A172 (cell line): ENCODE results near the gene RRP8. TPM values are rescaled to one million over a fixed set of nuclear protein-coding genes. Genes with fewer than 3 reads are reported as not detected.

Source experiments
- DNase-seq: peaks from one replicate; pipeline ENCODE4 v3.0.0-alpha.2; 2015; ENCODE audit warnings: low spot score
- total RNA-seq: library from RNA; depleted of rRNA; stranded (reverse); fragments of >200 nt; shearing (Covaris generic); gene quantifications from 2 replicates; pipeline ENCODE4 v1.2.3, GENCODE V29; 2014; rRNA removed

RRP8 gene
- total RNA-seq: 14.0 and 35.3 TPM in 2 replicates

DNA sequence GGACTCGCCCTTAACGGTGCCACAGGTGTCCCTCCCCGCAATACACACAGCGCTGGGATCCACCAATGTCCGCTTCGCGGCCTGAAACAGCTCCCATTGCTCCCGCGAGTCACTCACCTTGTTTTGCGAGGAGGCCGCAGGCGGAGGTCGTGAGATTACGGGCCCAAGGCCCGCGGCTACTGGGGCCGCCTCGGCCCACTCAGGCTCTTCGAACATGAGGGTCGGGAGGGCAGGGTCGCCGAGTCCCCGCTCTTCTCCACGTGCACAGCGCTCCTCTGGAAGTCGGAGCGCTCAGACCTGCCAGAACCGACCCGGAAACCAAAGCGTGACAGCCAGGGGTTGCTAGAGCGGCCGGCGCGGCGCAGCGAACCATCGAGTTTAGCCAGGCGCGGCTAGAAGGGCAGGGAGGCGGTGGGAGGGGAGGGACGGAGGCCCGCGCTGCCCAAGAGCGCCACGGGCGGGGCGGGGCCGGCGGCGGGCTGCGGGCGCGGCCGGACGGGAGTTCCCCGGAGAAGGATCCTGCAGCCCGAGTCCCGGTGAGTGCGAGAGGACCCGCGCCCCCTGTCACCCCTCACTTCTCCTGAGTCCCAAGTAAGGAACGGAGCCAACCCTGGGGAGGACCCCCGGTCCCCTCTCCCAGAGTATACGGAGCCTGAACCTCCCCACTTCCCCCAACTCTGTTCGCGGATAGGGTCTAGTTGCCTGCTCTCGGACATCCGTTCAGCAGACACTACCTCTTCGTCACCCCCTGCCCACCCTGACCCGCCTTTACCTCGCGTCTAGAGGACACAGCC lies at the start of gene RRP8, which contains the start of gene ILK:
TSS of gene RRP8 (minus strand) at position 330 of the 794 bp plus-strand sequence. CDS start at position 216, 114 bp downstream.
TSS of gene ILK (plus strand) at position 488 of the 794 bp plus-strand sequence. CDS start 498 bp downstream, outside the sequence.
- peak; percentile 75 for DNase-seq

DNA sequence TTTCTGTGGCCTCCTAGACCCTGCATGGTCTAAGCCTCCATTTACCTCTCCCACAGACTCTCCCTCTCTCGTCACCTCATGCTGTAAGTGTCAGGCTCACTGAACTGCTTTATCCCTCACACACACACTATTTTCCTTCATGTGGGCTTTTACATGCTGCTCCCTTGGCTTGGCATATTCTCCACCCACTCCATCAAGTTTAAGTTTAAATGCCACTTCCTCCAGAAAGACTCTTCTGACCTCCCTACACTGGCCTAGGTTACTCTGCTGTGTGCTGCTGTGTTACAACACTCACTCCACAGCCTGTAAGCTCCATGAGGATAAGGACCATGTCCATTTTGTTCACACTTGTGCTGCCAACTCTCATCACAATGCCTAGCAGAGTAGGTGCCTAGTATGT lies 49.7 kb upstream of the RRP8 start:
- no peak for DNase-seq

DNA sequence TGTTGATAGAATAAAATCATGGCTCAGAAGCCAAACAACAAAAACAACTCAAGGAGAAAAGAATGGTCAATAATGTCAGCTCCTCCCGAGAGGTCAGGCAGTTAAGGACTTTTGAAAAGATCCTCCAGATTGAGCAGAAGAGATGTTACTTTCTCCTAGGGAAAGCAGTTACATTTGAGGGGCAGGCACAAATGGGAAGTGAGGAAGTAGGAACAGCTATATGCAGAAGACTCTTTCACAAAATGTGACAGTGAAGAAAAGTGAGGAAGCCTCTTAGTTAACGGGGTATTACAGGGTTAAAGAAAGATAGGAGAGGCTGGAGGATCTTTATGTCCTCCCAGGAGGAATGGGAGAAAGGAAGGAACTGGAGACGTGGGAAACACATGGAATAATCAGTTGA lies 48.8 kb upstream of the RRP8 start:
- DNase-seq: no peak

DNA sequence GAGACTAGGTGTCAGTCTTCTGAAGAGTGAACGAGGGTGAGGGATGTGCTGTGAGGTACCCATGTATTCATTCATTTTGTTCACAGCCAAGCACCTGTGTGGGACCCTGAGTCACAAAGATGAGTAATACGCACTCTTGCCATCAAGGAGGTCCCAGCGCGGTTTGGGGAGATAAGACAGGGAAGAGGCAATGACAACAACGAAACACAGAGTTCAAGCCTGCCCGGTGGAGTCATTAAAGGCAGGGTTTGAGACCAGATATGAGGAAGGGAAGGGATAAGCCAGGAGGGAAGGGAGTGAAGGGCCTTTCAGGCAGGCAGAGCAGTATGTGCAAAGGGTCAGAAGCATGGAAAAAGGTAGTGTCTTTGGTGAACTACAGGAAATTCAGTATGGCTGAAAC lies 47.6 kb upstream of the RRP8 start:
- peak; percentile 57 for DNase-seq

DNA sequence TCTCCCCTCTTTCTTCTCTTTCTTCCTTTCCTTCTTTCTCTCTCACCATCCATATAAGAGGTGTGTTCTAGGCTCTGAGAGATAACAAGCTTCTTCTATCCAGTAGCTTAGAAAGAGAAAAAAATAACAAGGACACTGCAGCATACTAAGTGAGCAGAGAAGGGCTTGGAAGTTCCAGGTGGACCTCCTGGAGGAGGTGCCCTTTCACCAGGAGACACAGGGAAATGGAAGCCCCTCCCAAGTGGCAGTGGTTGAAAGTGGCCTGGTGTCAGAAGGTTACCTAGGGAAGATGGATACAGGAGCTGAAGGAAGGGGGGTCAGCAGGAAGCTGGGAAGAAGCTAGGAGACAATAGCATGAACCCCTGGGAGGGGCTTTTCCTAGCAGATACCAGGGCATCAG lies 46.7 kb upstream of the RRP8 start:
- no peak for DNase-seq

DNA sequence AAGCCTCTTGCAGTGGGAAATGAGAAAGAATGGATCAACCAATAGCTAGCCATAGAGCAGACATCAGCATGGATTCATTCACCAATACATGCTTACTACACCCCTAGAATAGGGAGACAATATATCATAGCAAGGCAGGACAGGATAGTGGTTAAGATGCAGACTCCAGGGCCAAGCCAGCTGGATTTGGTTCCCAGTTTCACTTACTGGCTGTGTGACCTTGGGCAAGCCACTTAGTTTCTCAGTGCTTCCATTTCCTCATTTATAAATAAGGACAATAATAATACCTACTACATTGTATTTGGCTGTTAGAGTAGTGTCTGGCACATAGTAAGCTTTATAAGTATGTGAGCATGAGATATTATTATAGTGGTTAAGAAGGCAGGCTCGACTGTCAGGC lies 45.1 kb upstream of the RRP8 start:
- DNase-seq: no peak

DNA sequence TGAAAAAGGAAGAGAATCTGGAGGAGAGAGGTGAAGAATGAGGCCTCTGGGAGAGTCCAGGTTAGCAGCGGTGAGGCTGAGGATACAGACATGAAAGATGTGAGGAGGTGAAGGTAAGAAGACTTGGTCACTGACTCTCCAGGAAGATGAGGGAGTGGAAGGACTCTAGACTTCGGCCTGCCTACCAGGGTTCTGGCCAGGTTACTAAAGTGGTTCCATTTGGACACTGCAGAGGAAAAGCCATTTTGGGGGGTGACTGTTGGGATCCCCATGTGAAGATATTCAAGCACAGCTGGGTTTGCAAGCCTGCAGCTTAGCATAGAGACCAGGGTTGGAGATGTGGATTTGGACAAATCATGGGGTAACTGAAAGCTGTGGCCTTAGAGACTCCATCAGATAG lies 44.4 kb upstream of the RRP8 start:
- DNase-seq: no peak

DNA sequence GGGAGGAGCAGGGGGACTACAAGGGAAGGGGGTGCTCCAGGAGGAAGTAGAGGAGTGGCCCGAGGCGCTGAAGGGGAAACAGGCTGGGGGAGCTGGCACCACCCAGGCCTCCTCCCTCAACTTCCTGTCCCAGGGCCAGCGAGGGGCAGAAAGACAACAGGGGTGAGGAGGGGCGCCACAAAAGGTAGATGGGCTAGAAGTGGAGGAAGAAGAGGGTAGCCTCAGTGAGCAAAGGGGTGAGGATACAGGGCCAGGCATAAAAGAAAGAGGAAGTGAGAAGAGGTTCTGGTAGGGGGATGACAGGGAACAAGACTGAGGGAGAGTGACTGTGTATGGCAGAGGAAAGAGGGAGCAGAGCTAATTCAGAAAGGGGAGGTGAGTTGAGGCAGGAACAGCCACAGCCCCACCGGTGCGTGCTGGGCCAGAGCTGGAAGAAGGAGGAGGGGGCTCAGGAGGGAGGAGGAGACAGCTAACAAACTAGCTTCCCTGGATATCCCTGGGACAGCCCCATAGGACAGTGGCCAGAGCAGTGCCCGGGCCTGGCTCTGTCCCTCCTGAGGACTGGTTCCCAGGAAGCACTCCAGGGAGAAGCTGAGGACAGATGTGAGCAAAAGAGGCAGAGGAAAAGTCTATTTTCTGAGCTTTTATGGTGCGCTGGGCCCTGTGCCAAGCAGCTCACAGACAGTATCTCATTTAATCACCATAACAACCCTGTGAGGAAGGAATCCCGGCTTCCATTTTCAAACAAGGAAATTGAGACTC lies 43.7 kb upstream of the RRP8 start:
- no peak for DNase-seq

DNA sequence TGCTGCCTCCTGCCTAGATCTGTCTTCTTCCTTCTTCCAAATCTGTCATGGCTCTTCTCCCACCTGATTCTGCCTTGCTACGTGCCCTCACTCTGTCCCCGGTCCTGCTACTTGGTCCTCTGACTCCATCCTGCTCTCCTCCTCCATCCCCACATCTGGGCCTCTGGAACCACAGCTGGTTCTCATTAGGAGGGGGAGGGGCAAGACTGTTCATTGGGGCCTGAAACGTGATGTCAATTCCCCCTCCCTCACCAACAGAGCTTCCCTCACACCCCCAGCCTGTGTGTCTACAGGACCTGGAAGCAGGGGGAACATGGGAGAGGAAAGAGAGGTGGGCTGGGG lies 43.1 kb upstream of the RRP8 start:
- no peak for DNase-seq

DNA sequence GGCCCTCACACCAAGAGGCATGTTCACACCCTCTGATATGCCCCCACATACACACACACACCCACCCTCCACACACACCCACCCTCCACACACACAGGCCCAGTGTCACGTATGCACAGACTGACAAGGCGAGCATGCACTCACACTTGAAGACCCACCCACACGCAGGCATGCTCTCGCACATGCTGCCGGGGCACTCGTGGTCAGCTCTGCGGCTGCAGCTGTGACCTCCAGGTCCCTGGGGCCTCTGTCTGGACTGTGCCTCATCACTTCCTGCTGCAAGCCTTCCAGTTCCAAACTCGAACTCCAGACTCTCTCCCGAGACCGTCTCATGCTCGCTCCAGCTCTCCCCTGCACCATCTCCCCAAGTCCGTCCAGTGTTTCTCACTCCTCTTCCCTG lies 42.7 kb upstream of the RRP8 start:
- DNase-seq: no peak

DNA sequence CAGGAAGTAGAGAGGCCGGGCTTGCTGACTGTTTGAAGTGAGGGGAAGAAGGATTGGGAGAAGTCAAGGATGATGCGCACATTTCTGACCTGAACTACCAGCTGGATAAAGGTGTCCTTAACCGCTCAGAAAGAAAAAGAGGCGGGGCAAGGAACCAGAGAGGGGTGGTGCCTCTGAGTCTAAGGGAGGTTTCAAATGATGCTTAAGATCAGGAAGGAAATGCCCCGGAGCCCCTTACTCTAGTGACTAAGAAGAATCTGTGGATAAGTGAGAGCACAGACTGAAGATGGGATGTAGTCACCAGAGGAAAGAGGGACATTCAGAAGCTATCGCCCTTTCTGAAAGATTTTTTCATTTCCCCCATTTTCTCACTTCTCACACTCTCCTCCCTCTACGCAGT lies 39.5 kb upstream of the RRP8 start:
- DNase-seq: no peak

DNA sequence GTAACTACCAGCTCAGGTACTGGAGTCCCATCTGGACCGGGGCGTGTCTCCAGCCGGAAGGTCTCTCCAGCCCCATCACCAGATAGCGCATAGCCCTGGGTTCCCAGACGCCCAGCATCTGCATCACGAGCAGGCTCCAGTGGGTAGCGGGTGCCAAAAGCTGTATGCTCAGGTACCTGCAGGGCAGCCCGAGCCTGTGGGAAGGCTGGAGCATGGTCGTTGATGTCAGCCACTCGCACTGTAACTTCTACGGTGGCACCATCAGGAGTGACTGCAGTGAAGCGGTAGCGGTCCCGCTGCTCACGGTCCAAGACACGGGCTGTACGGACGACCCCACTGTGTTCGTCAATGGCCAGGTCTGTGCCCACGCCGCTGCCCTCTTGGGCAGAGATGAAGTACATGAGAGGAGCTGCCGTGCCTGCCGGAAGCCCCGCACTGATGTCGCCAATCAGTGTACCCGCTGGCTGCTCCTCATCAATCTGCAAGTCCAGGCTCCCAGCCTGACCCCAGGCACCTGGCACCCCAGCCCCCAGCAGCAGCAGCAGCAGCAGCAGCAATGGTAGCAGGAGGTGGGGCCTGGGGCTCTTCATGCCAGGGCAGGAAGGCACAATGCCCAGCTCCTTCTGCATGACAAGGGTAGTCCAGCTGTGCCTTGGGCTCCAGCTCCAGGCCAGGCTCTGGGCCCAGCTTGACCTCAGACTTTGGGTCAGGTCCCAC lies 37.7 kb upstream of the RRP8 start:
- DNase-seq: no peak

DNA sequence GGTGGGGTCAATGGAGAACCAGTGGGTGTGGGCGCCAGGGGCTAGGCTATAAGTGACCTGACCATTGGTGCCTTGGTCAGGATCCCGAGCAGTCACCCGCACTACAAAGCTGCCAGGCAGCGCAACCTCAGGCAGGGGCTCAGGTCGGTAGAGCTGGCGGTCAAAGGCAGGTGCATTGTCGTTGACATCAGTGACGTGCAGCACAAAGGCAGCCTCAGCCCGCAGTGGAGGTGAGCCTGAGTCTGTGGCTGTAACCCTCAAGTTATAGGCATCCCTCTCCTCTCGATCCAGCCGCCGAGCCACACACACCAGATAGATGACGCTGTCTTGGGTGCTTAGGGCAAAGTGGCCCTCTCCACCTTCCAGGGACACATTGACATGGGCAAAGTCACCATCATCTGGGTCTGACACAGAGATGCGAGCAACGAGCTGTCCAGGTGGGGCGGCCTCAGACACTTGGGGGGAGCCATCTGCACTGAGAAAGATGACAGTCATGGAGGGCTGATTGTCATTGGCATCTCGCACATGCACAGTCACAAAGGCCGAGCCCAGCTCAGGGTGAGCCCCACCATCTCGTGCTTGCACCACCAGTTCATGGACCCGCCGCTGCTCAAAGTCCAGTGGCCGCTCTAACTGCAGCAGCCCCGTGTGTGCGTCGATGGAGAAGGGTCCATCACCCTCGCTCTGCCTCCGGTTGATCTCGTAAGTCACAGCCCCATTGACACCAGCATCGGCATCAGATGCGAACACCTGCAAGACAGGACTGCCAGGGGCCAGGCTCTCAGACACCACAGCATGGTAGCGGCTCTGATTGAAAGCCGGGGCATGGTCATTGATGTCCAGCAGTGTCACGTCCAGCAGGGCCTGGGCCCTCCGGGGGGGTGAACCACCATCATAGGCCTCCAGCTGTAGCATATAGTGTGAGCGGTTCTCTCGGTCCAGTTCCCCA lies 36.9 kb upstream of the RRP8 start:
- no peak for DNase-seq

DNA sequence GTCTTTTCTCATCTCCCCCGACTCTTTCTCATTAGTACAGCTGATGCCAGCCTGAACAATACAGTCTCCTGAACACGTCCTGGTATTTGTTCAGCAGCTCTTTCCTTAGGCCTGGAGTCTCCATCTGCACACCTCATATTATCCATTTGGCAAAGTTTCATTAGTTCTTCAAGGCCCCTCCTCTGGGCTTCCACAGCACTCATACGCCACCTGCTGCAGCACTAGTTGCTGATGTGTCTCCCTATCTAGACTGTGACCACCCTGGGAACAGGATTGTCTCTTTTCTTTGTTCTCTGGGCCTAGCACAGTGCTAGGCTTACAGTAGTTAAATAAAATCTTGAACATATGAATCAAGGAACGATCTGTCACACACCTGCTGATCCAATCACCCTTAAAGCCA lies 35.0 kb upstream of the RRP8 start:
- DNase-seq: no peak

DNA sequence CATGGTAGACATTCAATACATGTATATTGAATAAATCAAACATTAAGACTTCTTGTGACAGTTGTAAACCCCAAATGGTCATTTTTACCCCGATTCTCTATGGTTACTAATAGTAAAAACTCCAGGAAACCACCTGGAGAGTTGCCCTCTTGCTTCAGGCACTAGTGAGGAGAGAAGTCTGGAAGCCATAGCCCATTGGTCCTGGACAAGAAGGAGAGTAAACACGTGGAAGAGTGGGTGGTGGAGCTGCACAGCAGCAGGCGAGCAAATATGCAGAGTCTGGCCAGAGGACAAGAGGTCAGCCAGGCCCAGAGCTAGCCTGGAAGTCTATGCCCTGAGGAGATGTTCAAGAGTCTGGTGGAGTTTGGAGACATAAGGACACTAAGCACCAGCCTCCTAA lies 34.5 kb upstream of the RRP8 start:
- peak; percentile 55 for DNase-seq

DNA sequence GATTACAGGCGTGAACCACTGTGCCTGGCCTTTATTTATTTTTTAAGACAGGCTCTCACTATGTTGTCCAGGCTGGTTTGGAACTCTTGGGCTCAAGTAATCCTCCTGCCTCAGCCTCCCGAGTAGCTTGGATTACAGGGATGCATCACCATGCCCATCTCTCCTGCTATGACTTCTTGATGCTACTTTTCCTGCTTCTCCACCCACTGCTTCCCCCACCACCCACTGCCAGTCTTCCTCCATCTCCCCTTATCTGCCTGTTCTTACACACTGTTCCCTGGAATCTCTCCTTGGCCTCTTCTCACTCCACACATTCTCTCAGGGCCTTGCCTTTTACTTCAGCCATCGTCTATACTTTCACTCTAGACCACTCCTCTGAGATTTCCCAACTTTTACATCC lies 33.1 kb upstream of the RRP8 start:
- DNase-seq: no peak

DNA sequence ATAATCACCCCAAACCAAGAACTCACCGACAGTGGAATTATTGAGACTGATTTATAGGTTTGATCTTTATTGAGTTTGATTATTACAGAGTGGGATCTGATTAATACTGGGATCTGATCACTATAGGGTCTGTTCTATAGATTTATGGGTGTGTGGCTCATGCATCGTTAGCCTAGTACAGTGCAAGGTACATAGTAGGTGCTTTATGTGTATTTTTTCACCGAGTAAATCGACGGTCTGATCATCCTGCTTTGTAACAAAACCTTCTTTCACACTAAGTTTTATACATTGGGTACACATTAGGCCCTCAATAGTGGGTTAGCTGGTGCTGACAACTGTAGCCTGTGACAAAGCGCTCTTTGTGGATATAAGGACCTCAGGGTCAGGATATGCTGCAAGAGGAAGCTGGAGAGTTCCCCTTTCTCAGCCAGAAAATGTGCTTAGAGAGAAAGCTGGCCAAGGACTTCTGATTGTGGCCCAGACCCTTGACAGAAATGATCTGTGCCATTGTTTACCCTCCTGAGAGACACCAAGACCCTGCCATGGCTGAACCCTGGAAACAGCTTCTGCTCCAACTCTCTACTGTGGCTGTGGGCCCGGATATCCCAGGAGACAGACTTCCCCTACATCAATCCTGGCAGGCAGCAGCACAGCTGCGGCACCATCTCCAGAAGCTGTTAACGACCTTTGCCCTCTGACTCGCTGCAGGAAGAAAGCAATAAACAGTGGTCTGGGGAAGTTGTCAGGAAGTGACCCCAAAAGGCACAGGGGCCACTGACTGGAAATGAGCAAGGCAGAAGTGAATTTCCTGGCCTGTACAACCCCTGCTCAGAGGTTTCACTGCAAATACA lies 31.9 kb upstream of the RRP8 start:
- DNase-seq: peak; percentile 35

DNA sequence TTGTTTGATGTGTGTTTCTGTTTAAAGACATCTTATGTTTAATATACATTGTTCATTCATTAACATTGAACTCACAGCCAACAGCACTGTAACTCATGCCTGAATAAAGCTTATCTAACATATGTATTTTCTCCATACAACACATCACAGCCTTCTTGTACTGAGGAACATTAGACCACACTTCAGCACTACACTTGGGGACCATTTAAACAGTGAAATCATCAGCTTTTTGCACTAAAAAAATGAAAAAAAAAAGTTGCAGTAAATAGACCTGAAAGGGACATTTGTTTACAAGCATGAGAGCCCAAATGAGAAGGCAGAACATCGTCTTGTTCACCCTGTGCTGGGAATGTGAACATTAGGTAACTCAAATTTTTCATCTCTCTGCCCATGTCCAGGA lies 31.1 kb upstream of the RRP8 start:
- DNase-seq: no peak

DNA sequence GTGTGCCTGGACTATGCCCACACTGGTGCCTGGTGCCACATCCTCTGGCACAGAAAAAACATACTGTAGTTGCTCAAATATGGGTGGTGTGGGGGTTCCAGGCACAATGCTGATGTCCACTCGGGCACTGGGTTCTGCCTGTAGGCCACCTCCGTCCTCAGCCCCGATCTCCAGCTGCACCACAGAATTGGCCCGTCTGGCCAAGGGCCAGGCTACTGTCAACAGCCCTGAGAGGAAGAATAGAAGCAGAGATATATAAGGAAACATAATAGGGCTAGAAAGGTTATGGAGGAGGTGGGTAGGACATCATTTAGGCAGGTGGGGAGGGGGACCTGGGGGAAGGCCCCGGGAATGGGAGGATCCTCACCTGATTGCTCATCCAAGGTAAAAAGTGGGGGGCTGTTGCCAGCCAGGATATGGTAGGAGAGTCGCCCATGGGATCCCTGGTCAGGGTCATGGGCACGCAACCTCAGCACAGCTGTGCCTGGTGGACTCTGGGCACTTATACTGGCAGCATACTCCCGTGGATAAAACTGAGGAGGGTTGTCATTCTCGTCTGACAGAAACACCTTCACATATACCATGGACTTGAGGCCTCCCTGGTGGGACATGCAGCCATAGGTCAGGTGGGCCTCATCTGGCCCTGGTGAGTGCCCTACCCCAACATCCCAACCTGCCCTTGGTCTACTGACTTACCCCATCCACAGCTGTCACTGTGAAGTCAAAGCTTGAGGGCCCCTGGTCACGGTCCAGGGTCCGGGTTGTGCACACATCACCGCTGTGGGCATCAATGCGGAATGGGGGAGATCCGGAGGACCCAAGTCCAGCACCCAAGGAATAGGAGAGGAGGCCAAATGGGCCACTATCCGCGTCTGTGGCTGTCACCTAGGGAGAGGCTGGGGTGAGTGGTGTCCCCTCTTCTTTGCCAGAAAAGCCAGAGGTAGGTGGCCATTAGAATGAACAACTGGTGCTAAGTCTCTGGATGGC lies 30.3 kb upstream of the RRP8 start:
- no peak for DNase-seq
